ENCODE results near the gene CAPZB. TPM values are rescaled to one million over a fixed set of nuclear protein-coding genes. Genes with fewer than 3 reads are reported as not detected.

CAPZB gene
- total and polyA plus RNA-seq, 2 donors (not counting 3 experiments of a cell fraction or from before 2014, with no cell fraction given), result 196 to 347 TPM

DNA sequence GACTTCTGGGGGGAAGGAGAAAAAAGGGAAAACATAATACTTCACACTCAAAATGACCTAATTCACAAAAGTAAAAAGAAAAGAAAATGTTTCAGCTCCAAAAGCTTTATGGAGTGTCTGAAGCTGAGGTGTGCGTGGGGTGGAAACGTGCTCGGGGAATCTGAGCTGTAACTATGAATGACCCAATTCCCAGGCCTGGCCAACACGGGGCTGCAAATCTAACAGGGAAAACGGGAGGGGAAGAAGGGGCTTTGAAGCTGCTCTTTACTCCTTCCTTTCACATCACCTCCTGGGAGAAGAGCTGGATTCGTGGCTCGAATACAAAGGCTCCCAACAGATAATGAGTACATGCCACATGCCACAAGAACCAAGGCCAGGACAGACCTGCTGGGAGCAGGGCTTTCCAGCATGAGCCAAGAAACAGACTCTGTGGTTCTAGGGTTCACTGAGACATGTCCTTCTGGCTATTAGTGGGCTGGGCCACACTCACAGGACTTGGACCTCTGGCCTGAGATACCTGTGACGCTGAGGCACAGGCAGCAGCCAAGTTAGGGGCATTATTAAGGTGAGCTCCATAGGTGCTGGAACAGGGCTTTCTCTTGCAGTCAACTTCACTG is 121.7 kb downstream of the CAPZB start:
- Histone ChIP-seq H3K36me3 (ENCODE audit: control insufficient read depth in 2 of 2, extremely low read depth in 1 of 2, insufficient read depth in 2 of 2, low read length in 2 of 2) (peaks cover 0 to 8% of the 10 kb centered on the region in 2 experiments), H3K27me3 (ENCODE audit: control insufficient read depth in 2 of 2, insufficient read depth in 2 of 2, low read length in 2 of 2) (no peaks in the 10 kb centered on the region), H3K4me1 (ENCODE audit: control insufficient read depth, extremely low read depth, insufficient read depth, low read length) (no peaks in the 10 kb centered on the region), H4K20me1 (replicated peaks; ENCODE audit: control insufficient read depth, extremely low read depth, insufficient read depth, low read length) (no peaks in the 10 kb centered on the region), H3K9me1 (replicated peaks; ENCODE audit: control insufficient read depth, extremely low read depth, insufficient read depth, low read length) (no peaks in the 10 kb centered on the region), H3K79me2 (ENCODE audit: control insufficient read depth, insufficient read depth, low read length) (peaks cover 7% of the 10 kb centered on the region), H3K27ac (ENCODE audit: insufficient read depth, low read depth, low read length) (no peak overlapping the region), H3K4me3 (replicated peaks in 1 of 3; ENCODE audit: insufficient read depth in 1 of 3, low read depth in 1 of 3, low read length in 3 of 3) (no peak overlapping the region), H3K4me2 (ENCODE audit: insufficient read depth, low read length) (no peak overlapping the region), H3K9me3 (replicated peaks; ENCODE audit: control insufficient read depth, insufficient read depth, low read length) (no peaks in the 10 kb centered on the region), H3K9ac (replicated peaks; ENCODE audit: extremely low read depth, insufficient read depth, low read length) (no peak overlapping the region), H2AFZ (ENCODE audit: low read depth, low read length) (no peak overlapping the region)
- FAIRE-seq (no peak), DNase-seq (ENCODE audit: low read depth, low spot score) (no peak)
- ChIA-PET CTCF (interaction anchor here (0.6 to 2.8 kb wide), 8 partner anchors 11 to 290 kb away, joined by 3 to 16 read pairs (median 3); no protein-coding TSS in a partner anchor), POLR2A (interaction anchor here (0.7 kb wide), 1 partner anchor 205 kb away, joined by 3 read pairs; no protein-coding TSS in a partner anchor)
- dilution Hi-C loops (cut with MboI; ENCODE audit: extremely low pct_ligation_motif_present, low sequenced_read_pairs), result no loop called here
- BruUV-seq (replicated peaks), result no TSS peak
- no peak for TF ChIP-seq GATA2 (IDR thresholded peaks at IDR 0.05; ENCODE audit: insufficient read depth, insufficient read length, low read depth, low read length)
- TF ChIP-seq, protein P1, sequence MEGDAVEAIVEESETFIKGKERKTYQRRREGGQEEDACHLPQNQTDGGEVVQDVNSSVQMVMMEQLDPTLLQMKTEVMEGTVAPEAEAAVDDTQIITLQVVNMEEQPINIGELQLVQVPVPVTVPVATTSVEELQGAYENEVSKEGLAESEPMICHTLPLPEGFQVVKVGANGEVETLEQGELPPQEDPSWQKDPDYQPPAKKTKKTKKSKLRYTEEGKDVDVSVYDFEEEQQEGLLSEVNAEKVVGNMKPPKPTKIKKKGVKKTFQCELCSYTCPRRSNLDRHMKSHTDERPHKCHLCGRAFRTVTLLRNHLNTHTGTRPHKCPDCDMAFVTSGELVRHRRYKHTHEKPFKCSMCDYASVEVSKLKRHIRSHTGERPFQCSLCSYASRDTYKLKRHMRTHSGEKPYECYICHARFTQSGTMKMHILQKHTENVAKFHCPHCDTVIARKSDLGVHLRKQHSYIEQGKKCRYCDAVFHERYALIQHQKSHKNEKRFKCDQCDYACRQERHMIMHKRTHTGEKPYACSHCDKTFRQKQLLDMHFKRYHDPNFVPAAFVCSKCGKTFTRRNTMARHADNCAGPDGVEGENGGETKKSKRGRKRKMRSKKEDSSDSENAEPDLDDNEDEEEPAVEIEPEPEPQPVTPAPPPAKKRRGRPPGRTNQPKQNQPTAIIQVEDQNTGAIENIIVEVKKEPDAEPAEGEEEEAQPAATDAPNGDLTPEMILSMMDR (IDR thresholded peaks at IDR 0.05; ENCODE audit: extremely low read depth in 1 of 2, insufficient read depth in 1 of 2, low read depth in 1 of 2, low read length in 2 of 2), result no peak
- intact Hi-C loops (cut with micrococcal nuclease), result no loop called here

DNA sequence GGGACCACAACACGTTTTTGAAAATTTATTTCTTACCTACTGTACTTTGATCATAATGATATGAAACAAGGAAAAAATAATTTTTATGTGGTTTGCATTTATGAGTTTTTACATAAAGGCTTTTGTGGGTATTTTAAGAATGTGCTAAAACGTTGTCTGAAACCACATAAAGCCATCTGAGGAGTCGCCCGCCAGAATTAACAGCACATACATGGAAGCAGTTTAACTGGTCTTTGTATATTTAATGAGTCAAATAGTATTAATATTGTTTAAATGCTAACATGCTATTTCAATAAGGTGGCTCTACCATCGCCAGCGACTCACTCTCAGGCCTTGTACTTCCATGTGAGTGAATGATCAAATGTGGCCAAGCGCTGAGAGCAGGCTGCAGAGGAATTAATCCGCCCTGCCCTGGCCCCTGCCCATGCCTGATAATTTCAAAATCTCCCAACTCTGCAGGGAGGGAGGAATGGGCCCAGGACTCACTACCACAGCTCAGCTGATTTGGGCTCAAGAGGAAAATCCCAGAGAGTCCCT is 123.7 kb downstream of the CAPZB start:
- TF ChIP-seq POLR2AphosphoS5 (IDR thresholded peaks at IDR 0.05; ENCODE audit: insufficient read depth, low read depth, low read length) (no peak), POLR2A (IDR thresholded peaks at IDR 0.05; ENCODE audit: low read depth, low read length) (no peak), JUN (IDR thresholded peaks at IDR 0.05; ENCODE audit: borderline replicate concordance, insufficient read depth, insufficient read length, low read depth) (no peak), FOS (IDR thresholded peaks at IDR 0.05; ENCODE audit: borderline replicate concordance, insufficient read depth, low read length) (no peak), EZH2 (IDR thresholded peaks at IDR 0.05; ENCODE audit: borderline replicate concordance, low read depth, low read length, severe bottlenecking) (no peak), MYC (IDR thresholded peaks at IDR 0.05; ENCODE audit: low read depth, low read length) (no peak), GATA2 (IDR thresholded peaks at IDR 0.05; ENCODE audit: insufficient read depth, insufficient read length, low read depth, low read length) (no peak)
- TF ChIP-seq, protein P2, sequence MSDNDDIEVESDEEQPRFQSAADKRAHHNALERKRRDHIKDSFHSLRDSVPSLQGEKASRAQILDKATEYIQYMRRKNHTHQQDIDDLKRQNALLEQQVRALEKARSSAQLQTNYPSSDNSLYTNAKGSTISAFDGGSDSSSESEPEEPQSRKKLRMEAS (IDR thresholded peaks at IDR 0.05; ENCODE audit: insufficient read depth, insufficient read length), result no peak
- TF ChIP-seq, protein P1 (IDR thresholded peaks at IDR 0.05; ENCODE audit: extremely low read depth in 1 of 2, insufficient read depth in 1 of 2, low read depth in 1 of 2, low read length in 2 of 2), result no peak
- Histone ChIP-seq H3K27ac (ENCODE audit: insufficient read depth, low read depth, low read length) (no peak overlapping the region), H3K9me3 (replicated peaks; ENCODE audit: control insufficient read depth, insufficient read depth, low read length) (no peaks in the 10 kb centered on the region), H3K4me2 (ENCODE audit: insufficient read depth, low read length) (no peak overlapping the region), H3K27me3 (ENCODE audit: control insufficient read depth in 2 of 2, insufficient read depth in 2 of 2, low read length in 2 of 2) (no peaks in the 10 kb centered on the region), H3K36me3 (ENCODE audit: control insufficient read depth in 2 of 2, extremely low read depth in 1 of 2, insufficient read depth in 2 of 2, low read length in 2 of 2) (peaks cover 0 to 11% of the 10 kb centered on the region in 2 experiments), H4K20me1 (replicated peaks; ENCODE audit: control insufficient read depth, extremely low read depth, insufficient read depth, low read length) (no peaks in the 10 kb centered on the region), H3K79me2 (ENCODE audit: control insufficient read depth, insufficient read depth, low read length) (peaks cover 5% of the 10 kb centered on the region), H3K4me3 (replicated peaks in 1 of 3; ENCODE audit: insufficient read depth in 1 of 3, low read depth in 1 of 3, low read length in 3 of 3) (no peak overlapping the region), H3K9ac (replicated peaks; ENCODE audit: extremely low read depth, insufficient read depth, low read length) (no peak overlapping the region), H2AFZ (ENCODE audit: low read depth, low read length) (no peak overlapping the region), H3K9me1 (replicated peaks; ENCODE audit: control insufficient read depth, extremely low read depth, insufficient read depth, low read length) (no peaks in the 10 kb centered on the region), H3K4me1 (ENCODE audit: control insufficient read depth, extremely low read depth, insufficient read depth, low read length) (no peaks in the 10 kb centered on the region)
- ChIA-PET CTCF (no interaction called here), POLR2A (no interaction called here)
- BruUV-seq (replicated peaks), result no TSS peak
- intact Hi-C loops (cut with micrococcal nuclease), result no loop called here
- no peak for FAIRE-seq
- dilution Hi-C loops (cut with MboI; ENCODE audit: extremely low pct_ligation_motif_present, low sequenced_read_pairs), result no loop called here
- DNase-seq (ENCODE audit: low read depth, low spot score), result no peak
